HEK293 (cell line): ENCODE data around the gene SPATA22.

Source experiments
- KLF1 ChIP-seq: fragments of 450-650 bp; formaldehyde crosslinking; IDR thresholded peaks from 2 replicates; pipeline ENCODE4 v1.5.1; 2016; ENCODE audit warnings: missing biosample characterization, missing genetic modification characterization
- ZBTB7A ChIP-seq: fragments of 450-650 bp; formaldehyde crosslinking; IDR thresholded peaks from 2 replicates; pipeline ENCODE4 v1.5.1; 2016; ENCODE audit warnings: low read depth, missing biosample characterization, missing genetic modification characterization
- ZFP41 ChIP-seq: fragments of 450-650 bp; formaldehyde crosslinking; IDR thresholded peaks from 2 replicates; pipeline ENCODE4 v1.5.1; 2016; ENCODE audit warnings: missing biosample characterization, missing genetic modification characterization, borderline replicate concordance
- ZNF792 ChIP-seq: fragments of 450-650 bp; formaldehyde crosslinking; IDR thresholded peaks from 2 replicates; pipeline ENCODE4 v1.5.1; 2016; ENCODE audit warnings: missing biosample characterization, missing genetic modification characterization
- ZNF843 ChIP-seq: fragments of 450-650 bp; formaldehyde crosslinking; IDR thresholded peaks from 2 replicates; pipeline ENCODE4 v1.5.1; 2016; ENCODE audit warnings: missing biosample characterization, missing genetic modification characterization
- ZSCAN30 ChIP-seq: fragments of 450-650 bp; IDR thresholded peaks from 2 replicates; pipeline ENCODE4 v1.5.1; 2018; ENCODE audit warnings: missing biosample characterization, mild to moderate bottlenecking, missing genetic modification characterization, moderate library complexity

DNA sequence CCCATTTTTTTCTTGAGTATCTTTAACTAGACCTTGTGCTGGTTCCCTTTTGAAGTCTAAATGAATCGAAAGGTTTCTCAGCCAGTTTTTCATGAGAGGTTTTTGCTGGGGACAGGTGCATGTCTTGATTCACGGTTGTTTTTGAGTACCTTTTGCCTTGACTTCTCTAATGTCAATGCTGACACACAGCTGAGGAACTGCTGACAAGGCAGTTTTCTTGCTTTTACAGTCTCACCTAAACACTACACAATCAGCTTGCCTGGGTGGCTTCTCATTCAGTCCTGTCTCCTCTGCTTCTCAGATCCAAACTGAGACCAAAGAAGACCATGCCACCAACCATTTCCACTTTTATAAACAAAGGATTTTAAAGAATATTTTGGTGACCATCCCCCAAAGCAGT, 53.4 kb downstream of the SPATA22 start:
- TF ChIP-seq ZSCAN30: no peak
- TF ChIP-seq ZFP41 (tag by site-specific recombination): no peak
- TF ChIP-seq ZNF843 (tag by site-specific recombination): no peak
- TF ChIP-seq ZNF792 (tag by site-specific recombination): no peak
- TF ChIP-seq KLF1 (tag by site-specific recombination): no peak
- TF ChIP-seq ZBTB7A (tag by site-specific recombination): no peak
